ENCODE data around the gene DDI1.

DNA sequence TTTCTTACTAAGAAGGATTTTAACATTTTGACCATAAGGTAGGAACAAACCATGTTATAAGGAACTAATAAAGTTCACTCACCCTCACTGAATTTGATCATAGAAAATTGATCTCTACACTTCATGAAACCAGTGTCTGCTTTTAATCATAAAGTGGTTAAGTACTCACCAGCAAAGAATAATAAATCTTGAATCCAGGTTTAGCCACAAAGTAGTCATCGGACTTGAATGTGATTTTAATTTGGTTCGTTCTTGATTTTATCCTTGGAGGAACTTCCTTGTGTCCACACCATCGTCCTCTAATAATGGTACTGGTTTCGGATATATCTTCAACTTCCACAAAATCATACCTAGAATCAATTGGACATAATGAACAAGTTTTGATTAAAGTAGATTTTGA lies 40.5 kb upstream of the DDI1 start:
- TF ChIP-seq, protein P1, sequence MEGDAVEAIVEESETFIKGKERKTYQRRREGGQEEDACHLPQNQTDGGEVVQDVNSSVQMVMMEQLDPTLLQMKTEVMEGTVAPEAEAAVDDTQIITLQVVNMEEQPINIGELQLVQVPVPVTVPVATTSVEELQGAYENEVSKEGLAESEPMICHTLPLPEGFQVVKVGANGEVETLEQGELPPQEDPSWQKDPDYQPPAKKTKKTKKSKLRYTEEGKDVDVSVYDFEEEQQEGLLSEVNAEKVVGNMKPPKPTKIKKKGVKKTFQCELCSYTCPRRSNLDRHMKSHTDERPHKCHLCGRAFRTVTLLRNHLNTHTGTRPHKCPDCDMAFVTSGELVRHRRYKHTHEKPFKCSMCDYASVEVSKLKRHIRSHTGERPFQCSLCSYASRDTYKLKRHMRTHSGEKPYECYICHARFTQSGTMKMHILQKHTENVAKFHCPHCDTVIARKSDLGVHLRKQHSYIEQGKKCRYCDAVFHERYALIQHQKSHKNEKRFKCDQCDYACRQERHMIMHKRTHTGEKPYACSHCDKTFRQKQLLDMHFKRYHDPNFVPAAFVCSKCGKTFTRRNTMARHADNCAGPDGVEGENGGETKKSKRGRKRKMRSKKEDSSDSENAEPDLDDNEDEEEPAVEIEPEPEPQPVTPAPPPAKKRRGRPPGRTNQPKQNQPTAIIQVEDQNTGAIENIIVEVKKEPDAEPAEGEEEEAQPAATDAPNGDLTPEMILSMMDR (IDR thresholded peaks at IDR 0.05): no peak
- TF ChIP-seq EP300 (IDR thresholded peaks at IDR 0.05) (no peak), POLR2A (IDR thresholded peaks at IDR 0.05) (no peak), POLR2AphosphoS5 (IDR thresholded peaks at IDR 0.05) (no peak)
